GM18498 (cell line): ENCODE data around the gene EIF1.
A peak's percentile ranks its signal among the peaks of the same experiment; 100 is the strongest.
"Not testable (repeated sequence)": the region's sequence is repeated elsewhere in the genome, so short reads cannot be mapped to it uniquely, and the experiment has no call there.

Experiments
- ATAC-seq: cut with Tn5 transposase; IDR thresholded peaks from one replicate; pipeline ENCODE4 v1.9.1; 2021; ENCODE audit warnings: mild to moderate bottlenecking, moderate library complexity; ENCODE audit not compliant: unreplicated experiment

The EIF1 gene

GRCh38 chr17:41655611-41656111 is 33.0 kb upstream of the EIF1 start:
- ATAC-seq = no peak

GRCh38 chr17:41656249-41657023 is 32.2 kb upstream of the EIF1 start:
- no peak for ATAC-seq

GRCh38 chr17:41657176-41657754 is 31.4 kb upstream of the EIF1 start:
- ATAC-seq = no peak

- ATAC-seq = no peak
Measured at GRCh38 chr17:41657936-41658335, 30.7 kb upstream of the EIF1 start.

- no peak for ATAC-seq
Measured at GRCh38 chr17:41658846-41659245, 29.8 kb upstream of the EIF1 start.

- no peak for ATAC-seq
Measured at GRCh38 chr17:41659427-41660212, 29.1 kb upstream of the EIF1 start.

GRCh38 chr17:41660221-41660711 is 28.4 kb upstream of the EIF1 start:
- no peak for ATAC-seq

- ATAC-seq = no peak
Measured at GRCh38 chr17:41663451-41664171, 25.1 kb upstream of the EIF1 start.

GRCh38 chr17:41664172-41664457 is 24.6 kb upstream of the EIF1 start:
- ATAC-seq = no peak

GRCh38 chr17:41664587-41665565 is 23.8 kb upstream of the EIF1 start:
- ATAC-seq = no peak

GRCh38 chr17:41665566-41666236 is 23.0 kb upstream of the EIF1 start:
- peak; percentile 68 for ATAC-seq

GRCh38 chr17:41666237-41666641 is 22.4 kb upstream of the EIF1 start:
- ATAC-seq = peak; percentile 37

GRCh38 chr17:41666708-41667279 is 21.9 kb upstream of the EIF1 start:
- ATAC-seq = peak; percentile 57

- peak; percentile 1 for ATAC-seq
Measured at GRCh38 chr17:41667280-41668041, 21.2 kb upstream of the EIF1 start.

GRCh38 chr17:41672153-41672552 is 16.5 kb upstream of the EIF1 start:
- no peak for ATAC-seq

GRCh38 chr17:41675157-41676057 is 13.3 kb upstream of the EIF1 start:
- ATAC-seq = not testable (repeated sequence)

GRCh38 chr17:41676058-41676419 is 12.6 kb upstream of the EIF1 start:
- no peak for ATAC-seq
